ENCODE results near the gene TENT5C. TPM values are rescaled to one million over a fixed set of nuclear protein-coding genes. Genes with fewer than 3 reads are reported as not detected.

Gene TENT5C
- polyA plus RNA-seq, 4 donors = 2.4 to 3.6 (median 2.9) TPM

DNA sequence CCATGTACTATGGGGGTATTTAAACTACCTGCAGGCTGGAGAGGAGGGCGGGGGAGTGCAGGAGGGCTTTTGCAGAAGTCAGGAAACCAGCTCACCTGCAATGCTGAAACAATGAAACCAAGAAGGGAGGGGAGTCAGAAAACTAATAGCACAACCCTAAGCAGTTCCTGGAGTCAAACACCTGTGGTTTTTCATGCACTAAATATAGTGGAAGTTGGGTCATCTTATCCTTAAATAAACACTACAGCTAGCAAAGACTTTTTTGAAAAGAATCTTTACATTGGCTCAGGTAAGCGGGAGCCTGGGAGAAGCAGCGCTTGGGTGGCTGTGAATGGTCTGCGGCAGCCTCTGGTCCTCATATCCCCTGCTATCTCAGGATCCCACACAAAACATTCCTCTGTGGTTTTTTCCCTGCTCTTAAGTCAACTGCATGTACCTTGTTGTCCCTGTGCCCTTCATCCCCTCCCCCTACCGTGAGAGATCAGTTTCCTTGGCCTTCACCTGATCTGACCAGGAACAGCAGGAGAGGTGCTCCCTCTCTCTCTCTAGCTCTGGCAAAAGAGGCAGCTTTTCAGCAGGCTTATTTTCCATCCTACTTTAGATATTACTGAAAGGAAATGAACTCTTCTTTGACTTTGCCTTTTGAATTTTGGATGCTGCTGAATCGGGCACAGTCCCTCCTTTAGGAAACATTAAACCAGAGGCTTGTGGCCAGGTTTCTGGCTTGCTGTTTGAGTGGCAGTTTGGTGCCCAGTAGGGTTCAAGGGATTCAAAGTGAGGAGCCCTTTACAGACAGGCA lies 26.6 kb downstream of the TENT5C start:
- no peak for DNase-seq (ENCODE audit: low read depth in 4 of 4, low spot score in 3 of 4)

- DNase-seq (ENCODE audit: low read depth in 4 of 4, low spot score in 3 of 4) = no peak
These were observed 27.2 kb downstream of the TENT5C start for GRCh38 chr1:117633068-117633345.

GRCh38 chr1:117633423-117633822 lies 27.6 kb downstream of the TENT5C start:
- no peak for DNase-seq (ENCODE audit: low read depth in 4 of 4, low spot score in 3 of 4)

- no peak for DNase-seq (ENCODE audit: low read depth in 4 of 4, low spot score in 3 of 4)
These were observed 28.1 kb downstream of the TENT5C start for GRCh38 chr1:117633936-117634335.

DNA sequence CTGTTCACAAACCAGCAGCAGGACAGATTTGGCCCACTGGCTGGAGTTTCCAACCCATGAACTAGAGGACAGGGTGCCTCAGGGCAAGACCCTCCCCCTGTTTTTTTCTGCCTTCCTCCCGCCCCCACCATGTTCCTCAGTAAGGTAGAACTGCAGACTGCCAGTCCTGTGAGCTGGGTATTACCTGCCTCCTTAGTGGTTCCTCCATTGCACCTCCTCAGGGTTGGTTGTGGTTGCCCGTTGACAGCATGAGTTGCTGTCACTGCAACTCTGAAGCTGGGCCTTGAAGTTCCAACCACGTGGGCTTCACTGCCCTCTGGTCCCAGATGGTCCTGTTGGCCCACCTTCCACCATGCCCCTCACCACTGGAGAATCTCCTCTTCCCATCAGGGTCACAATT lies 28.8 kb downstream of the TENT5C start:
- no peak for DNase-seq (ENCODE audit: low read depth in 4 of 4, low spot score in 3 of 4)

DNA sequence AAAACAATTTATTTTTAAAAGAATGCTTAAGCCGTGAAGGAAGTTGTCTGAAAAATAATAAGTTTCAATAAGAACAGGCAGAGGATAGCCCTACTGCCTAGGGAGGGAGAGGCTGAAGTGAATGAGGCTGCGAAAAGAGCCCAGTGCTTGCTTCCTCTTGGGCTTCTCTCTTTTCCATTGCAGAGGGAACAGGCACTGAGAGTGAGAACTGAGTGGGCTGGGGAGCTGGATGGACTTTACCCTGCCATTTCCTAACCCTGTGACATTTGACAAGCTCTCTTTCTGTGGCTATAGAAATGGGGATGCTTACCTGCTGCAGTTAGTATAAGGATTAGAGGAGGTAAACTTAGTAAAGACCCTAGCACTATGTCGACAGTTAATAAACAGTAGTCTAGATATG lies 30.0 kb downstream of the TENT5C start:
- no peak for DNase-seq (ENCODE audit: low read depth in 4 of 4, low spot score in 3 of 4)

GRCh38 chr1:117636637-117637425 lies 31.0 kb downstream of the TENT5C start:
- no peak for DNase-seq (ENCODE audit: low read depth in 4 of 4, low spot score in 3 of 4)

- DNase-seq (ENCODE audit: low read depth in 4 of 4, low spot score in 3 of 4) = no peak
These were observed 32.3 kb downstream of the TENT5C start for GRCh38 chr1:117638141-117638540.

DNA sequence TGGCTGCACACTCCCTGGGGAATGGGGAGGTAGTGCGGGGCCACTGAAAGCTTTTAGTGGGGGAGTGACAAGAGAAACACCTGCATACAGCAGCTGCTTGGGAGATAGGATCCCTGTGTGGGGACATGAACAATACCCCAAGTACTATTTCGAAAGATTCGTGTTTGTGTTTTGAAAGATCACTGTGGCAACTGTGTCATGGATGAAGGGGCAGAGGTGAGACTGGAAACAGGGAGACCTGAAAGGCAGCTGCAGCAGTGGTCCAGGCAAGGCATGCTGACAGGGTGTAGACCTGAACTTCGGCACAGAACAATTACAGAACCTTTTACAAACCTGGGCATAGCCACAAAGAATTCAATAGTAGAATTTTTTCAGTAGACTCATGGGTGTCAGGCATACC lies 32.9 kb downstream of the TENT5C start:
- no peak for DNase-seq (ENCODE audit: low read depth in 4 of 4, low spot score in 3 of 4)

DNA sequence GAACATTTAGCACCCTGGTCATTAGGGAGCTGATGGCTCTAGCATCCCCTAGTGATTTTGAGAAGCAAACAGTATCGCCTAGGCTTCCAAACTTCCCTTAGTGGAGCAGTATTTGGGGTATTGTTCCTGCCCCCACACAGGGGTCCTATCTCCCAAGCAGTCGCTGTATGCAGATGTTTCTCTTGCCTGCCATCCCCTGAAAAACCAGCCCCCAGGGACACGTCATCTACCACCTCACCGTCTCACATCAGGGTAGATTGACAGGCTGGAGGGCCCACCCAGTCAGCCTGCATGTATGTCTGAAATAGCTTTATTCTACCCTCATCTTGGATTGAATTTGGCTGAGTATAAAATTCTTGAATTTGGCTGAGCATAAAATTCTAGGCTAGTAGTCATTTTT lies 33.9 kb downstream of the TENT5C start:
- no peak for DNase-seq (ENCODE audit: low read depth in 4 of 4, low spot score in 3 of 4)

- DNase-seq (ENCODE audit: low read depth in 4 of 4, low spot score in 3 of 4) = no peak
These were observed 35.7 kb downstream of the TENT5C start for GRCh38 chr1:117641536-117641935.

DNA sequence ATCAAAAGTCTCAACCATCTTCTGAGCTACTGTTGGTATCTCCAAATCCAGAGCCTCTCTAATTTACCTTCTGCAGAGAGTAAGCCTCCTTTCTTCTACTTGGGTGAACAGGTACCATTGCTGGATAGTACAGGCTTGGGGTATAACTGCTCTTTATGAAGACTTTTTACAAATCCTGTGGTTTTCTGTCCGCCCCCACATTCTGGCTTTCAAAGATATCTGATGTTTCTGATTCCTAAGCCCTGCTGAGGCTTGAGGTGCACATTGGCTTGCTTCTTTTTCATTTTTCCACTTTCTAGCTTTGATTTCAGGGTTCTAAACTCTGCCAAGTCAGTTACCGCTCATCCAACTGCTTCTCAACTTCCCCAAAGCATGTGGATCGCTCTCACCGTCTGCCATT lies 37.1 kb downstream of the TENT5C start:
- no peak for DNase-seq (ENCODE audit: low read depth in 4 of 4, low spot score in 3 of 4)

GRCh38 chr1:117643601-117644000 lies 37.8 kb downstream of the TENT5C start:
- DNase-seq (ENCODE audit: low read depth in 4 of 4, low spot score in 3 of 4) = no peak

GRCh38 chr1:117644696-117645311 lies 39.0 kb downstream of the TENT5C start:
- DNase-seq (ENCODE audit: low read depth in 4 of 4, low spot score in 3 of 4) = no peak

- DNase-seq (ENCODE audit: low read depth in 4 of 4, low spot score in 3 of 4) = no peak
These were observed 39.5 kb downstream of the TENT5C start for GRCh38 chr1:117645343-117645742.

GRCh38 chr1:117646007-117646811 lies 40.4 kb downstream of the TENT5C start:
- no peak for DNase-seq (ENCODE audit: low read depth in 4 of 4, low spot score in 3 of 4)

DNA sequence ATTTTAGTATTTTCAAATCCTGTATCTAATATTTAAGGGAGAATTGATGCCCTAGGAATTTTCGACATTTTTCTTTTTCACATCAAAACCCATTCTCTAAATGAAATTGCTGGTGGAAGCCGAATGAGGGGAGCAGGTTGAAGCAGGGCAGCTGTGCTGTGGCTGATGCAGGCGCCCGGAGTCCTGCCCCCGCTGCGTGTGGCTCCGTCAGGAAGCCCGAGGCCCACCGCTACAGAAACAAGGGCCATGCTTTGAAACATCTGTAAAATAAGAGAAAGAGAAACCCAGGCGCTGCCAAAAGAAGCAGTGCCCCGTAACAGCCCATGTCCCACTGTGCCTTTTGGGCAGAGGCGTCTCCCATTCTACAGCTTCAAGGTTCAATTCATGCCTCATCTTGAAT lies 41.1 kb downstream of the TENT5C start:
- DNase-seq (ENCODE audit: low read depth in 4 of 4, low spot score in 3 of 4) = no peak

DNA sequence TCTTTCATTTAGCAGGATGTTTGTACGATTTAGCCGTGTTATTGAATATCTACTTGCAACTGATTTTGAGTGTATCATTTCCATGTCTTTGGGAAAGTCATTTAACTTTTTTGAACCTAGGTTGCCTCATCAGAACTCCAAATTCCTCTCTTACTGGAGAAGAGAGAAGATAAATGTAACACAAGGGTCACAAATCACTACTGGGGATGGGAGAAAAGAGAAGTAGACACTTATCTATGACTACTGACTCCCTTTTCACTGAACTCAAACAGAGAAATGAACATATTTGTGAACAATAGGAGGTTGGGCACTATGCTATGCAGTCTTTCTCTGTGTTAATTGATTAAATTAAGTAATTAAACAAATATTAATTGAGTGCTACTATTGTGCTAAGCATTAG lies 42.2 kb downstream of the TENT5C start:
- no peak for DNase-seq (ENCODE audit: low read depth in 4 of 4, low spot score in 3 of 4)

DNA sequence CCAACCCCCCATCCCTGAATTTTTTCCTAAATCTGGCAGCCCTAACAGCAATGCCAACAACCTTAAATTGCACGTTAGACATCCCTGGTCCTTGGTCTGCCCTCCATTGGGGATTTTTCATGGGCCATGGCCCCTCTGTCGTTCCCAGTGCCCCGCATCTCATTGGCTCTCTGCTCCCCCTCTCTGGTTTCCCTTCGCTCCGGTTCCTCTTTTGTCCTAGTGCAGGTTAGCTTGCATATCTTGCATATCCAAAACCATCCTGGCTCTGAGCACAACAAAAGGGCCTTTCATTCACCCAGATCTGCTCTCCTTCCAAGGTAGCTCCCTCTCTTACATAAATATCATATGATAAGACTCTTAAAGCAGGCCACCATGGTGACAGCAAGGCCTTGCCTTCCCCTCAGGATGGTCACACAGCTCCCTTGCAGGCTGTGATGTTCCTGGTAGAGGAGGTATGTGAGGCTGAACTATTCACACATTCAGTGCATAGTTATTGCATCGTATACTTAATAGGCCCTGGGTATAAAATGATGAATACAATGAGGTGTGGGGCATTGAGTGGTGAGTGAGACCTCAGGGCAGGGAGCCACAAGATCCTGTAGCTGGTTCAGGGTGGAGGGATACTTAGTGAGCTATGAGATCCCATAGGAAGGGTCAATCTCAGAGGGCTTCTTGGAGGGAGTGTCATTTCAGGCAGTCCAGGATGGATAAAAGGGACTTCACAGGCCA lies 45.2 kb downstream of the TENT5C start:
- DNase-seq (ENCODE audit: low read depth in 4 of 4, low spot score in 3 of 4) = no peak

- DNase-seq (ENCODE audit: low read depth in 4 of 4, low spot score in 3 of 4) = no peak
These were observed 45.8 kb downstream of the TENT5C start for GRCh38 chr1:117651616-117652015.
